ENCODE data around the gene ZBTB25. TPM values are rescaled to one million over a fixed set of nuclear protein-coding genes. Genes with fewer than 3 reads are reported as not detected.
A peak's percentile ranks its signal among the peaks of the same experiment; 100 is the strongest.

Gene ZBTB25
- polyA plus RNA-seq, 3 donors, result 3.2 to 8.7 (median 3.9) TPM

DNA sequence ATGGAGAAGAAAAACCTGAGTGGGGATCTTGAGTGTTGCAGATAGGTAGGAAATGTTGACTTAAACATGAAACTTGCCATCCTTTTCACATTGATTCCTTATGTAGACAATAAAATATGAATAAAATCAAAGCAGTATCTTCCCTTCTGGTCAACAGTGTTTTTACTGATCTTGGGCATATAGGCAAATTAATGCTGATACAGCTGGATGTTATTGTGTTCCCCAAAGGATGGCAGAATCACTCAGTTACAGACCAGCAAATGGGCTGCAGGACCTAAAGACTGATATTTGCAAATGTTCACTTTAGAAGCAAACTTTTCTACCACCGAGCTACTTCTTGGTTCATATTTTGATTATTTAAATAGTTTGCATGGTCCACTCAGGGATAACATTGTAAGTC, 81.6 kb downstream of the ZBTB25 start:
- no peaks in the 10 kb centered on the region for H3K27me3 ChIP-seq (ENCODE audit: control insufficient read depth in 2 of 2, insufficient read depth in 2 of 2, low read length in 2 of 2)
- peaks cover 42 to 88% of the 10 kb centered on the region in 2 donors for H3K36me3 ChIP-seq (replicated peaks in 1 of 2; ENCODE audit: control insufficient read depth in 1 of 2, insufficient read depth in 2 of 2, low read length in 2 of 2)
- no peak overlapping the region for H3K4me2 ChIP-seq (replicated peaks; ENCODE audit: extremely low read depth, low read length, poor library complexity, severe bottlenecking)
- no peak for DNase-seq
- intact Hi-C loops (cut with micrococcal nuclease), result no loop called here
- Mint-ChIP-seq H3K4me1 (no peaks in the 10 kb centered on the region), H3K4me3 (no peak overlapping the region), H3K27ac (no peak overlapping the region), H3K36me3 (peaks cover 78 to 95% of the 10 kb centered on the region in 2 donors), H3K27me3 (ENCODE audit: low read depth in 3 of 3) (no peaks in the 10 kb centered on the region), H3K9me3 (peaks cover 0 to 5% (median 0%) of the 10 kb centered on the region in 7 donors)
- H3K9me3 ChIP-seq (replicated peaks in 1 of 2; ENCODE audit: control insufficient read depth in 1 of 2, insufficient read depth in 1 of 2, low read length in 2 of 2), result no peaks in the 10 kb centered on the region
- no peak overlapping the region for H3K27ac ChIP-seq (ENCODE audit: low read depth in 1 of 2, low read length in 2 of 2)
- H4K20me1 ChIP-seq (ENCODE audit: insufficient read depth, low read length), result no peaks in the 10 kb centered on the region
- H3K9ac ChIP-seq (ENCODE audit: insufficient read depth, low read length, poor library complexity, severe bottlenecking), result no peak overlapping the region
- no peaks in the 10 kb centered on the region for H3K79me2 ChIP-seq (ENCODE audit: insufficient read depth, low read length)
- no peaks in the 10 kb centered on the region for H3K4me1 ChIP-seq (ENCODE audit: control insufficient read depth in 1 of 2, insufficient read depth in 2 of 2, low read length in 2 of 2)
- TF ChIP-seq, protein P1, sequence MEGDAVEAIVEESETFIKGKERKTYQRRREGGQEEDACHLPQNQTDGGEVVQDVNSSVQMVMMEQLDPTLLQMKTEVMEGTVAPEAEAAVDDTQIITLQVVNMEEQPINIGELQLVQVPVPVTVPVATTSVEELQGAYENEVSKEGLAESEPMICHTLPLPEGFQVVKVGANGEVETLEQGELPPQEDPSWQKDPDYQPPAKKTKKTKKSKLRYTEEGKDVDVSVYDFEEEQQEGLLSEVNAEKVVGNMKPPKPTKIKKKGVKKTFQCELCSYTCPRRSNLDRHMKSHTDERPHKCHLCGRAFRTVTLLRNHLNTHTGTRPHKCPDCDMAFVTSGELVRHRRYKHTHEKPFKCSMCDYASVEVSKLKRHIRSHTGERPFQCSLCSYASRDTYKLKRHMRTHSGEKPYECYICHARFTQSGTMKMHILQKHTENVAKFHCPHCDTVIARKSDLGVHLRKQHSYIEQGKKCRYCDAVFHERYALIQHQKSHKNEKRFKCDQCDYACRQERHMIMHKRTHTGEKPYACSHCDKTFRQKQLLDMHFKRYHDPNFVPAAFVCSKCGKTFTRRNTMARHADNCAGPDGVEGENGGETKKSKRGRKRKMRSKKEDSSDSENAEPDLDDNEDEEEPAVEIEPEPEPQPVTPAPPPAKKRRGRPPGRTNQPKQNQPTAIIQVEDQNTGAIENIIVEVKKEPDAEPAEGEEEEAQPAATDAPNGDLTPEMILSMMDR (IDR thresholded peaks at IDR 0.05), result no peak
- no CpG with 5 or more reads among the region's 1 CpG for WGBS (ENCODE audit: insufficient coverage)
- H2AFZ ChIP-seq (ENCODE audit: insufficient read depth, low read depth, low read length, poor library complexity, severe bottlenecking), result no peak overlapping the region
- H3K4me3 ChIP-seq (replicated peaks in 1 of 3; ENCODE audit: low read depth in 2 of 3, low read length in 3 of 3), result no peak overlapping the region

DNA sequence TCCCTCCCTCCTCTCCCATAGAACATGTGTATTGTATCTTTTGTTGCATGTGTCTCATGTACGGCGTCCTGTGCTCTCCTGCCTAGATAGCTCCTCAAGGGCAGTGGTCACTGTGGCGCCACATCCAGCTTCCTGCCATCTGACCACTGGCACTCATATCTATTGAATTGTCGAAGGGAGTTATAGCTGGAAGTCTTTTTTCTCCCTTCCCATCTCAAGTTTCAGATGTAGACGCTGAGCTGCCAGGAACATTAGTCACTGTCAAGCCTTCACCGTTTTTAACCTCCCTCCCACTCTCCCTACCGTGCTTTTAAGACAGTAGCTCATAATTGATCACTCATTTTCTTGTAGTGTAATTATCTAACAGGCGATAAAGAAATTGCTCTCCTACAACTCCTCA, 82.5 kb downstream of the ZBTB25 start:
- Histone ChIP-seq H3K4me2 (replicated peaks; ENCODE audit: extremely low read depth, low read length, poor library complexity, severe bottlenecking) (no peak overlapping the region), H2AFZ (ENCODE audit: insufficient read depth, low read depth, low read length, poor library complexity, severe bottlenecking) (no peak overlapping the region), H3K79me2 (ENCODE audit: insufficient read depth, low read length) (no peaks in the 10 kb centered on the region), H3K4me3 (replicated peaks in 1 of 3; ENCODE audit: low read depth in 2 of 3, low read length in 3 of 3) (no peak overlapping the region), H3K9ac (ENCODE audit: insufficient read depth, low read length, poor library complexity, severe bottlenecking) (no peak overlapping the region), H3K36me3 (replicated peaks in 1 of 2; ENCODE audit: control insufficient read depth in 1 of 2, insufficient read depth in 2 of 2, low read length in 2 of 2) (peaks cover 42 to 88% of the 10 kb centered on the region in 2 donors), H4K20me1 (ENCODE audit: insufficient read depth, low read length) (no peaks in the 10 kb centered on the region), H3K27ac (ENCODE audit: low read depth in 1 of 2, low read length in 2 of 2) (no peak overlapping the region), H3K27me3 (ENCODE audit: control insufficient read depth in 2 of 2, insufficient read depth in 2 of 2, low read length in 2 of 2) (no peaks in the 10 kb centered on the region), H3K9me3 (replicated peaks in 1 of 2; ENCODE audit: control insufficient read depth in 1 of 2, insufficient read depth in 1 of 2, low read length in 2 of 2) (no peaks in the 10 kb centered on the region), H3K4me1 (ENCODE audit: control insufficient read depth in 1 of 2, insufficient read depth in 2 of 2, low read length in 2 of 2) (no peaks in the 10 kb centered on the region)
- DNase-seq, result no peak
- peaks cover 78 to 93% of the 10 kb centered on the region in 2 donors for H3K36me3 Mint-ChIP-seq
- TF ChIP-seq, protein P1 (IDR thresholded peaks at IDR 0.05), result no peak
- H3K27me3 Mint-ChIP-seq (ENCODE audit: low read depth in 3 of 3), result no peaks in the 10 kb centered on the region
- H3K9me3 Mint-ChIP-seq, result peaks cover 0 to 5% (median 0%) of the 10 kb centered on the region in 7 donors
- intact Hi-C loops (cut with micrococcal nuclease), result no loop called here
- H3K4me3 Mint-ChIP-seq, result no peak overlapping the region
- 100% methylated on average over 1 of the region's 8 CpGs for WGBS (ENCODE audit: insufficient coverage)
- H3K4me1 Mint-ChIP-seq, result no peaks in the 10 kb centered on the region
- peak overlapping the region in 2 of 7 donors; percentile 23 to 27 for H3K27ac Mint-ChIP-seq

Measured in CD14-positive monocyte (primary cell).